ENCODE measurements around the gene CNNM1. TPM values are rescaled to one million over a fixed set of nuclear protein-coding genes. Genes with fewer than 3 reads are reported as not detected.

CNNM1 gene
- total RNA-seq, 1 donor from 2014 or later: not detected

DNA sequence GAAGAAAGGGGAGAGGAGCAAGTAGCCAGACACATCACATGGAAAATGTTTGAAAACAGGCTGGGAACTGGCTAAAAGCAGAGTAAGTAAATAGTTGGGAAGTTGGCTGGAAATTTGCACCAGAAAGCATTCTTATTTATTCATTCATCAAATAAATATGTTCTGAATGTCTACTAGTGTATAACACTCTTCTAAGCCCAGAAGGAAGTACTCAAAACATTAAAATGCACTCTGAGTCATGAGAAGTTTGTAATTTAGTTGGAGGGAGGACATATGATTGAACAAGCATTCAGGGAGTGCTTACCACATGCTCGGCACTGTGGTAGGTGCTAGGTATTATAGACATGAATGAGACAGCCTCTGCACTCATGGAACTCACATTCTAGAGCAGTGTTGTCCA is 37.0 kb upstream of the CNNM1 start:
- POLR2A ChIA-PET: no interaction called here
- no peaks in the 10 kb centered on the region for H3K9me3 Mint-ChIP-seq
- intact Hi-C loops (cut with micrococcal nuclease): no loop called here
- DNase-seq (no peak), ATAC-seq (ENCODE audit: low read depth) (no peak)
- no peak overlapping the region for H3K27ac Mint-ChIP-seq
- TF ChIP-seq, protein P1, sequence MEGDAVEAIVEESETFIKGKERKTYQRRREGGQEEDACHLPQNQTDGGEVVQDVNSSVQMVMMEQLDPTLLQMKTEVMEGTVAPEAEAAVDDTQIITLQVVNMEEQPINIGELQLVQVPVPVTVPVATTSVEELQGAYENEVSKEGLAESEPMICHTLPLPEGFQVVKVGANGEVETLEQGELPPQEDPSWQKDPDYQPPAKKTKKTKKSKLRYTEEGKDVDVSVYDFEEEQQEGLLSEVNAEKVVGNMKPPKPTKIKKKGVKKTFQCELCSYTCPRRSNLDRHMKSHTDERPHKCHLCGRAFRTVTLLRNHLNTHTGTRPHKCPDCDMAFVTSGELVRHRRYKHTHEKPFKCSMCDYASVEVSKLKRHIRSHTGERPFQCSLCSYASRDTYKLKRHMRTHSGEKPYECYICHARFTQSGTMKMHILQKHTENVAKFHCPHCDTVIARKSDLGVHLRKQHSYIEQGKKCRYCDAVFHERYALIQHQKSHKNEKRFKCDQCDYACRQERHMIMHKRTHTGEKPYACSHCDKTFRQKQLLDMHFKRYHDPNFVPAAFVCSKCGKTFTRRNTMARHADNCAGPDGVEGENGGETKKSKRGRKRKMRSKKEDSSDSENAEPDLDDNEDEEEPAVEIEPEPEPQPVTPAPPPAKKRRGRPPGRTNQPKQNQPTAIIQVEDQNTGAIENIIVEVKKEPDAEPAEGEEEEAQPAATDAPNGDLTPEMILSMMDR (IDR thresholded peaks at IDR 0.05): no peak
- H3K27me3 Mint-ChIP-seq: peaks cover 7% of the 10 kb centered on the region
- no peak overlapping the region for H3K4me3 Mint-ChIP-seq
- no peaks in the 10 kb centered on the region for H3K36me3 Mint-ChIP-seq (ENCODE audit: low read depth)
- CTCF ChIA-PET: no interaction called here
- no peaks in the 10 kb centered on the region for H3K4me1 Mint-ChIP-seq

DNA sequence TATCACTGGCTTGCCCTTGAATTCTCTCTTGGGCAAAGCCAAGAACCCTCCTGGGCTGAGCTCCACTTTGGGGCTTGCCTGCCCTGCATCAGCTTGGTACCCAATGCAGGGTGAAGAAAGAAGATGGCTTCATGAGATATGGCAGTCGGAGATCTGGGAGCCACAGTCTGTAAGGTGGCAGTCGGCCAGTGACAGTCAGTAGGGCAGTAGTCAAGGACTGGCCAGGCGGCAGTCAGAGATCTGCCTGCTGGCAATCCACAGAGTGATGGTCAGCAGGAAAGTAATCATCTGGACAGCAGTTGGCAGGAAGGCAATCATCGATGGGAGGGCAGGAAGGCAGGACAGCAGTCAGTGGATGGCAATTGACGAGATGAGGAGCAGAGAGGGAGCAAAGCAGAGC is 32.6 kb upstream of the CNNM1 start:
- ATAC-seq (ENCODE audit: low read depth) (no peak), DNase-seq (no peak)
- Mint-ChIP-seq H3K4me3 (no peak overlapping the region), H3K27ac (no peak overlapping the region), H3K27me3 (peaks cover 2% of the 10 kb centered on the region), H3K9me3 (no peaks in the 10 kb centered on the region), H3K36me3 (ENCODE audit: low read depth) (no peaks in the 10 kb centered on the region), H3K4me1 (no peaks in the 10 kb centered on the region)
- ChIA-PET CTCF (no interaction called here), POLR2A (no interaction called here)
- TF ChIP-seq, protein P1 (IDR thresholded peaks at IDR 0.05): no peak
- intact Hi-C loops (cut with micrococcal nuclease): no loop called here

DNA sequence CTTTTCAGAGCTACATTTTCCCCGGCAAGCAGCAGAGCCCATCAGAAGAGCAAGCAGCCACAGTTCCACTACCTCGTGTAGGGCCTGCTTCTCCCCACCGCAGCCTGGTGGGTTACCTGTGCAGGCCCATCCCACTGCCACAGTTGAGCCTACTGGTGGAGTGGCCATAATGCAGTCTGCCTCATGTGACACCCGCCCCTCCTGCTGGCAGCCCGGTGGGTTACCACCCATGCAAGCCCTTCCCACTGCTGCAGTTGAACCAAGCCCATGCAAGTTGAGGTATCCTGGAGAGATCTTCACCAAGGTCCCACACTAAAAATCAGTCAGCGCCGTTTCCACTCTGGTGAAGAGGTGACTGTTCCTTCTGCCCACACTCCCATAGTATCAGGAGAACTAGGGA is 32.1 kb upstream of the CNNM1 start:
- H3K36me3 Mint-ChIP-seq (ENCODE audit: low read depth): no peaks in the 10 kb centered on the region
- DNase-seq (no peak), ATAC-seq (ENCODE audit: low read depth) (no peak)
- ChIA-PET CTCF (no interaction called here), POLR2A (no interaction called here)
- H3K9me3 Mint-ChIP-seq: no peaks in the 10 kb centered on the region
- peaks cover 4% of the 10 kb centered on the region for H3K27me3 Mint-ChIP-seq
- intact Hi-C loops (cut with micrococcal nuclease): no loop called here
- H3K27ac Mint-ChIP-seq: no peak overlapping the region
- H3K4me1 Mint-ChIP-seq: no peaks in the 10 kb centered on the region
- TF ChIP-seq, protein P1 (IDR thresholded peaks at IDR 0.05): no peak
- no peak overlapping the region for H3K4me3 Mint-ChIP-seq

DNA sequence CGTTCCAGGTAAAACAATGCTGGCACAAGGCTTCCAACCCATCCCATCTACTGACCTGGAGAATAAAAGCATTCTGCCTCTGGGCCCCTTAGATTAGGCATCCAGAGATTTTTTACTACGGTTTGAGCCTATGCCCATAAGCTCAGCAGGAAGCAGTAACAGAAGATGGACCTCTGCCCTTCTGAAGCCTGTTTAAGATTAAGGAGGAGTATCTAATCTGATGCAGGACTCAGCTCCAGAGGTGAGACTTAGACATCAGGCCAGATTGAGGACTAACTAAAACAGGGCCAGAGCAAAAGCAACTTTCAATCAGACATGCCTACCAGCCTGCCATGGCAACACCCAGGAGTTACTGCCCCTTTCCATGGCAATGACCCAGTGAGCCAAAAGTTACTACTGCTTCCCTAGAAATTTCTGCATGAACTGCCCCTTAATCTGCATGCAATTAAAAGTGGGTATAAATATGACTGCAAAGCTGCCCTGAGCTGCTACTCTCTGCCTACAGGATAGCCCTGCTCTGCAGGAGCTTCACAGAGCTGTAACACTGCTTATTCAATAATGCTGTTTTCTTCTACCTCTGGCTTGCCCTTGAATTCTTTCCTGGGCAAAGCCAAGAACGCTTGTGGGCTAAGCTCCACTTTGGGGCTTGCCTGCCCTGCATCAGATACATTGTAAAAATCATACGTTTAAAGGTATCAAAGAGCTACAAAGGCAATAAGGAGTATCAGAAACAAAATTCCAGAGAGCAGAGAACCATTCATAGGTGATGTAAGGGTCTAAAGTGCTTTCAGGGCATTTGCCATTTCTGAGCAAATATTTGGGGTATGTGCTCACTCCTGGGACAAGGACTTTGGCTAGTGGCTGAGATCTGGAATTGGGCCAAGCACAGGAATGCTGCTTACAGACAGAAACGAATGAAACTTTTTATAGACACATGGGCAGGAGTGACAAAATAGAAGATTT is 25.0 kb upstream of the CNNM1 start:
- ATAC-seq (ENCODE audit: low read depth) (no peak), DNase-seq (no peak)
- H3K27me3 Mint-ChIP-seq: peaks cover 23% of the 10 kb centered on the region
- no peaks in the 10 kb centered on the region for H3K4me1 Mint-ChIP-seq
- peaks cover 5% of the 10 kb centered on the region for H3K9me3 Mint-ChIP-seq
- ChIA-PET POLR2A (no interaction called here), CTCF (no interaction called here)
- no peaks in the 10 kb centered on the region for H3K36me3 Mint-ChIP-seq (ENCODE audit: low read depth)
- no peak overlapping the region for H3K4me3 Mint-ChIP-seq
- TF ChIP-seq, protein P1 (IDR thresholded peaks at IDR 0.05): no peak
- intact Hi-C loops (cut with micrococcal nuclease): no loop called here
- no peak overlapping the region for H3K27ac Mint-ChIP-seq

DNA sequence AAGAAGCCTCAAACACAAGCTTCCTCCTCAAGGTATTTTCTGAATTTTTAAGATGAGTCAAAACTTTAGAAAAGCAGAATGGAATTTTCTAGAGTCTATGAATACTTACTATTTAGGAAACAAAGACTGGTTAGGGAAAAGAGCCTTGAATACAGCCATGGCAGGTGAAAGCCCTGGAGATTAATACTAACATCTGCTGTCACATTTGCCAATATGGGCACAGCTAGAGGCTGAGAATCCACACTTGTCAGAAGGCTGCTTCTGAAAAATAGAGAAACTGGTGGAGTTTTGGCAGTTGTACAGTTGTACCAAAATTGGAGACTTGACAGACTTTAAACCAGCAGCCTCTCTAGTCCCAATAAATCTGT is 24.3 kb upstream of the CNNM1 start:
- H3K36me3 Mint-ChIP-seq (ENCODE audit: low read depth): no peaks in the 10 kb centered on the region
- peaks cover 21% of the 10 kb centered on the region for H3K27me3 Mint-ChIP-seq
- CTCF ChIA-PET: no interaction called here

More for the DNA sequence above, 24.3 kb upstream of the CNNM1 start:
- no peak overlapping the region for H3K27ac Mint-ChIP-seq
- ATAC-seq (ENCODE audit: low read depth) (no peak), DNase-seq (no peak)
- peaks cover 10% of the 10 kb centered on the region for H3K9me3 Mint-ChIP-seq
- POLR2A ChIA-PET: no interaction called here
- TF ChIP-seq, protein P1 (IDR thresholded peaks at IDR 0.05): no peak
- no peak overlapping the region for H3K4me3 Mint-ChIP-seq
- no peaks in the 10 kb centered on the region for H3K4me1 Mint-ChIP-seq
- intact Hi-C loops (cut with micrococcal nuclease): no loop called here
